Pancreas (tissue), 10 donors: ENCODE data around the gene FIP1L1. TPM values are rescaled to one million over a fixed set of nuclear protein-coding genes. Genes with fewer than 3 reads are reported as not detected.

Source experiments
- ATAC-seq, 4 donors: fragments of 200-7000 bp; cut with Tn5 transposase; one replicate each; pipeline versions ENCODE4 v1.8.0 to v1.9.1; 2020; ENCODE audit warnings: mild to moderate bottlenecking in 4 of 4, moderate library complexity in 4 of 4
- DNase-seq, 6 donors: peaks; one replicate each; pipeline ENCODE4 v3.0.0-alpha.2; 2020
- FAIRE-seq: peaks from 2 replicates; lab custom pipeline; 2012; peaks lifted over from hg19 to GRCh38; lab: Jason Lieb, UNC
- H3K27ac ChIP-seq, 4 donors: fragments of 200-600 bp; sonication (generic); 1 replicate in 3 of 4; 2 replicates in 1 of 4; pipeline versions ENCODE4 v1.5.0 to v1.8.0; 2020
- H3K27me3 ChIP-seq, 4 donors: fragments of 200-600 bp; one replicate each; pipeline ENCODE4 v1.8.0; 2021
- H3K36me3 ChIP-seq, 3 donors: fragments of 200-600 bp; sonication (generic) in 1 of 3; one replicate each; pipeline versions ENCODE4 v1.5.0 to v1.8.0; 2020 to 2021
- H3K4me1 ChIP-seq, 3 donors: fragments of 200-600 bp; one replicate each; pipeline ENCODE4 v1.8.0; 2021
- H3K4me3 ChIP-seq, 4 donors: fragments of 200-600 bp; sonication (generic) in 2 of 4; one replicate each; pipeline versions ENCODE4 v1.5.0 to v1.8.0; 2020 to 2021
- H3K9me3 ChIP-seq, 4 donors: fragments of 200-600 bp; one replicate each; pipeline ENCODE4 v1.8.0; 2021
- CTCF ChIP-seq, 4 donors: fragments of 200-600 bp; sonication (generic) in 3 of 4; IDR thresholded peaks; one replicate each; pipeline versions ENCODE4 v1.5.0 to v1.8.0; 2021; ENCODE audit warnings: antibody characterized with exemption in 4 of 4
- WGBS, 2 donors: extraction: QIAGEN DNeasy Blood & Tissue Kit; methylation state at CpG; one replicate each; pipeline ENCODE4 v1.1.7; 2013; 5-methylcytosine and 5-hydroxymethylcytosine counted together
- intact Hi-C, 3 donors: fragments of 100-400 bp; cut with DNase I; formaldehyde crosslinking; loops; one replicate each; pipeline versions ENCODE4 v1.11.1 to v1.14.2; 2022
- polyA plus RNA-seq, 2 donors: library from polyadenylated mRNA; stranded (reverse); fragments of 200-250 nt; gene quantifications; one replicate each; pipeline ENCODE4 v1.2.3, GENCODE V29; 2013
- total RNA-seq, 6 donors: library from RNA; stranded (reverse); fragmentation: NEBNext Ultra II Directional in 4 of 6; extraction: Animal tissue kit (Norgen Biotek cat#: 25700) in 4 of 6; gene quantifications; one replicate each; pipeline versions ENCODE4 v1.2.1 to v1.2.4, GENCODE V29; 2021 to 2023
- donor health status: healthy with polysubstance abuse.
- donor health status: DM: no; HTN: no; CAD: no; lungs with moderate emphysema.
- donor health status: DM: no; HTN: no; CAD: no.
- donor health status: control.
- donor health status: control.
- donor health status: Bipolar disorder and iron deficiency.
- donor health status: DM: yes; HTN: yes; CAD: no.
- donor health status: DM: no; HTN: no; CAD: no.
- donor health status: DM: no; HTN: no; CAD: no.
- donor health status: DM: yes; HTN: yes; CAD: no.

The FIP1L1 gene
- total and polyA plus RNA-seq, 8 donors = 10.0 to 27.8 (median 18.0) TPM

GRCh38 chr4:53421791-53422190 is 44.4 kb downstream of the FIP1L1 start:
- no peaks in the 10 kb centered on the region for H3K27me3 ChIP-seq
- no peak overlapping the region for H3K4me3 ChIP-seq
- no peak for TF ChIP-seq CTCF (IDR thresholded peaks at IDR 0.05)
- H3K27ac ChIP-seq = no peak overlapping the region
- intact Hi-C loops = no loop called here
- WGBS, 2 donors = 91 to 92% methylated on average over 2 of the region's 2 CpGs
- H3K4me1 ChIP-seq = peaks cover 0 to 13% (median 0%) of the 10 kb centered on the region in 3 donors
- FAIRE-seq (no peak), ATAC-seq (no peak), DNase-seq (no peak)
- no peaks in the 10 kb centered on the region for H3K9me3 ChIP-seq
- H3K36me3 ChIP-seq = no peaks in the 10 kb centered on the region

GRCh38 chr4:53422367-53422766 is 44.9 kb downstream of the FIP1L1 start:
- no peak for TF ChIP-seq CTCF (IDR thresholded peaks at IDR 0.05)
- WGBS, 2 donors = 95 to 96% methylated on average over 1 of the region's 1 CpG
- ATAC-seq (no peak), DNase-seq (no peak), FAIRE-seq (no peak)
- Histone ChIP-seq H3K4me3 (no peak overlapping the region), H3K27me3 (no peaks in the 10 kb centered on the region), H3K27ac (no peak overlapping the region), H3K36me3 (no peaks in the 10 kb centered on the region), H3K4me1 (peaks cover 0 to 19% (median 0%) of the 10 kb centered on the region in 3 donors), H3K9me3 (no peaks in the 10 kb centered on the region)
- intact Hi-C loops = no loop called here

- no peak for DNase-seq
- FAIRE-seq = no peak
- H3K27ac ChIP-seq = no peak overlapping the region
- intact Hi-C loops = no loop called here
- H3K27me3 ChIP-seq = no peaks in the 10 kb centered on the region
- peaks cover 0 to 21% (median 0%) of the 10 kb centered on the region in 3 donors for H3K4me1 ChIP-seq
- H3K36me3 ChIP-seq = peaks cover 0 to 14% (median 0%) of the 10 kb centered on the region in 3 donors
- no peaks in the 10 kb centered on the region for H3K9me3 ChIP-seq
- TF ChIP-seq CTCF (IDR thresholded peaks at IDR 0.05) = no peak
- H3K4me3 ChIP-seq = no peak overlapping the region
- no peak for ATAC-seq
Observed at GRCh38 chr4:53424280-53424679, 46.8 kb downstream of the FIP1L1 start.

- H3K36me3 ChIP-seq = peaks cover 0 to 15% (median 0%) of the 10 kb centered on the region in 3 donors
- peaks cover 0 to 24% (median 0%) of the 10 kb centered on the region in 3 donors for H3K4me1 ChIP-seq
- DNase-seq (no peak), FAIRE-seq (no peak), ATAC-seq (no peak)
- H3K4me3 ChIP-seq = no peak overlapping the region
- no peak overlapping the region for H3K27ac ChIP-seq
- no peaks in the 10 kb centered on the region for H3K9me3 ChIP-seq
- intact Hi-C loops = no loop called here
- no peak for TF ChIP-seq CTCF (IDR thresholded peaks at IDR 0.05)
- H3K27me3 ChIP-seq = no peaks in the 10 kb centered on the region
Observed at GRCh38 chr4:53427366-53427765, 49.9 kb downstream of the FIP1L1 start.

GRCh38 chr4:53431052-53431451 is 53.6 kb downstream of the FIP1L1 start:
- no peak for ATAC-seq
- intact Hi-C loops = no loop called here
- Histone ChIP-seq H3K36me3 (peaks cover 0 to 15% (median 0%) of the 10 kb centered on the region in 3 donors), H3K27ac (no peak overlapping the region), H3K4me1 (peaks cover 0 to 13% (median 0%) of the 10 kb centered on the region in 3 donors), H3K4me3 (no peak overlapping the region), H3K27me3 (no peaks in the 10 kb centered on the region), H3K9me3 (no peaks in the 10 kb centered on the region)
- no peak for FAIRE-seq
- no peak for DNase-seq
- TF ChIP-seq CTCF (IDR thresholded peaks at IDR 0.05) = no peak
- WGBS, 2 donors = 91 to 93% methylated on average over 5 of the region's 5 CpGs
